ENCODE results near the gene PRRX1.
A peak's percentile ranks its signal among the peaks of the same experiment; 100 is the strongest.

The PRRX1 gene

DNA sequence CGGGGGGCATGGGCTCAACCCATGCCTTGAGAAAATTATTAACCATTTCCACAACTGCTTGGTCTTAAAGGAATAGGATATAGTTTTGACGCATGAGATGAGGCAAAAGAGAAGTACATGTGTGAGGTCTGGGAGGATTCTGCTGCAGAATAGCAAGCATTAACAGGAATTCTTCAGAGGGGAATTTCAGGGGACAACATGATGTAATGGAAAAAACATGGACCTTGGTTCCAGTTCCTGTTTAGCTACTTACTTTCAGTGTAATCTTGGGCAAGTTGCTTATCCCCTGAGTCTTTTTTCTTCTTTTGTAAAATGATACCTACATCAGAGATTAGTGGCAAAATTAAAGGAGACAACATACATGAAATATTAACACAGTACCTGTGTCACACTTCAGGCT is 85.6 kb downstream of the PRRX1 start:
- TF ChIP-seq OSR1 (CRISPR knock-in tag; IDR thresholded peaks at IDR 0.05) (no peak), CSRNP3 (CRISPR knock-in tag; IDR thresholded peaks at IDR 0.05) (no peak), ZFP3 (CRISPR knock-in tag; IDR thresholded peaks at IDR 0.05) (no peak), ZNF8 (CRISPR knock-in tag; IDR thresholded peaks at IDR 0.05) (no peak), TOX (CRISPR knock-in tag; IDR thresholded peaks at IDR 0.05; ENCODE audit: borderline replicate concordance) (no peak), ESRRG (CRISPR knock-in tag; IDR thresholded peaks at IDR 0.05) (no peak), PPARA (CRISPR knock-in tag; IDR thresholded peaks at IDR 0.05; ENCODE audit: borderline replicate concordance) (no peak), GLIS3 (CRISPR knock-in tag; IDR thresholded peaks at IDR 0.05) (no peak), ZNF70 (CRISPR knock-in tag; IDR thresholded peaks at IDR 0.05) (no peak), ZC3H10 (CRISPR knock-in tag; IDR thresholded peaks at IDR 0.05) (no peak), RARB (CRISPR knock-in tag; IDR thresholded peaks at IDR 0.05) (no peak), ARNTL (CRISPR knock-in tag; IDR thresholded peaks at IDR 0.05; ENCODE audit: borderline replicate concordance, low read depth) (no peak), BACH2 (CRISPR knock-in tag; IDR thresholded peaks at IDR 0.05; ENCODE audit: borderline replicate concordance) (no peak), ISL1 (CRISPR knock-in tag; IDR thresholded peaks at IDR 0.05) (no peak)
- TF ChIP-seq, protein P1, sequence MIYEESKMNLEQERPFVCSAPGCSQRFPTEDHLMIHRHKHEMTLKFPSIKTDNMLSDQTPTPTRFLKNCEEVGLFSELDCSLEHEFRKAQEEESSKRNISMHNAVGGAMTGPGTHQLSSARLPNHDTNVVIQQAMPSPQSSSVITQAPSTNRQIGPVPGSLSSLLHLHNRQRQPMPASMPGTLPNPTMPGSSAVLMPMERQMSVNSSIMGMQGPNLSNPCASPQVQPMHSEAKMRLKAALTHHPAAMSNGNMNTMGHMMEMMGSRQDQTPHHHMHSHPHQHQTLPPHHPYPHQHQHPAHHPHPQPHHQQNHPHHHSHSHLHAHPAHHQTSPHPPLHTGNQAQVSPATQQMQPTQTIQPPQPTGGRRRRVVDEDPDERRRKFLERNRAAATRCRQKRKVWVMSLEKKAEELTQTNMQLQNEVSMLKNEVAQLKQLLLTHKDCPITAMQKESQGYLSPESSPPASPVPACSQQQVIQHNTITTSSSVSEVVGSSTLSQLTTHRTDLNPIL (CRISPR knock-in tag; IDR thresholded peaks at IDR 0.05; ENCODE audit: low read depth) = no peak
- TF ChIP-seq, protein P2, sequence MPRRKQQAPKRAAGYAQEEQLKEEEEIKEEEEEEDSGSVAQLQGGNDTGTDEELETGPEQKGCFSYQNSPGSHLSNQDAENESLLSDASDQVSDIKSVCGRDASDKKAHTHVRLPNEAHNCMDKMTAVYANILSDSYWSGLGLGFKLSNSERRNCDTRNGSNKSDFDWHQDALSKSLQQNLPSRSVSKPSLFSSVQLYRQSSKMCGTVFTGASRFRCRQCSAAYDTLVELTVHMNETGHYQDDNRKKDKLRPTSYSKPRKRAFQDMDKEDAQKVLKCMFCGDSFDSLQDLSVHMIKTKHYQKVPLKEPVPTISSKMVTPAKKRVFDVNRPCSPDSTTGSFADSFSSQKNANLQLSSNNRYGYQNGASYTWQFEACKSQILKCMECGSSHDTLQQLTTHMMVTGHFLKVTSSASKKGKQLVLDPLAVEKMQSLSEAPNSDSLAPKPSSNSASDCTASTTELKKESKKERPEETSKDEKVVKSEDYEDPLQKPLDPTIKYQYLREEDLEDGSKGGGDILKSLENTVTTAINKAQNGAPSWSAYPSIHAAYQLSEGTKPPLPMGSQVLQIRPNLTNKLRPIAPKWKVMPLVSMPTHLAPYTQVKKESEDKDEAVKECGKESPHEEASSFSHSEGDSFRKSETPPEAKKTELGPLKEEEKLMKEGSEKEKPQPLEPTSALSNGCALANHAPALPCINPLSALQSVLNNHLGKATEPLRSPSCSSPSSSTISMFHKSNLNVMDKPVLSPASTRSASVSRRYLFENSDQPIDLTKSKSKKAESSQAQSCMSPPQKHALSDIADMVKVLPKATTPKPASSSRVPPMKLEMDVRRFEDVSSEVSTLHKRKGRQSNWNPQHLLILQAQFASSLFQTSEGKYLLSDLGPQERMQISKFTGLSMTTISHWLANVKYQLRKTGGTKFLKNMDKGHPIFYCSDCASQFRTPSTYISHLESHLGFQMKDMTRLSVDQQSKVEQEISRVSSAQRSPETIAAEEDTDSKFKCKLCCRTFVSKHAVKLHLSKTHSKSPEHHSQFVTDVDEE (CRISPR knock-in tag; IDR thresholded peaks at IDR 0.05) = no peak
- TF ChIP-seq, protein P3, sequence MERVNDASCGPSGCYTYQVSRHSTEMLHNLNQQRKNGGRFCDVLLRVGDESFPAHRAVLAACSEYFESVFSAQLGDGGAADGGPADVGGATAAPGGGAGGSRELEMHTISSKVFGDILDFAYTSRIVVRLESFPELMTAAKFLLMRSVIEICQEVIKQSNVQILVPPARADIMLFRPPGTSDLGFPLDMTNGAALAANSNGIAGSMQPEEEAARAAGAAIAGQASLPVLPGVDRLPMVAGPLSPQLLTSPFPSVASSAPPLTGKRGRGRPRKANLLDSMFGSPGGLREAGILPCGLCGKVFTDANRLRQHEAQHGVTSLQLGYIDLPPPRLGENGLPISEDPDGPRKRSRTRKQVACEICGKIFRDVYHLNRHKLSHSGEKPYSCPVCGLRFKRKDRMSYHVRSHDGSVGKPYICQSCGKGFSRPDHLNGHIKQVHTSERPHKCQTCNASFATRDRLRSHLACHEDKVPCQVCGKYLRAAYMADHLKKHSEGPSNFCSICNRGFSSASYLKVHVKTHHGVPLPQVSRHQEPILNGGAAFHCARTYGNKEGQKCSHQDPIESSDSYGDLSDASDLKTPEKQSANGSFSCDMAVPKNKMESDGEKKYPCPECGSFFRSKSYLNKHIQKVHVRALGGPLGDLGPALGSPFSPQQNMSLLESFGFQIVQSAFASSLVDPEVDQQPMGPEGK (CRISPR knock-in tag; IDR thresholded peaks at IDR 0.05; ENCODE audit: borderline replicate concordance) = no peak
- peak; percentile 16; the same call in 2 of the 3 replicates for ATAC-seq

- peak; percentile 50 for ATAC-seq
- TF ChIP-seq ZNF565 (CRISPR knock-in tag; conservative IDR thresholded peaks at IDR 0.05; ENCODE audit: low read depth) (no peak), OSR1 (CRISPR knock-in tag; IDR thresholded peaks at IDR 0.05) (no peak), BACH2 (CRISPR knock-in tag; IDR thresholded peaks at IDR 0.05; ENCODE audit: borderline replicate concordance) (no peak)
- TF ChIP-seq, protein P4, sequence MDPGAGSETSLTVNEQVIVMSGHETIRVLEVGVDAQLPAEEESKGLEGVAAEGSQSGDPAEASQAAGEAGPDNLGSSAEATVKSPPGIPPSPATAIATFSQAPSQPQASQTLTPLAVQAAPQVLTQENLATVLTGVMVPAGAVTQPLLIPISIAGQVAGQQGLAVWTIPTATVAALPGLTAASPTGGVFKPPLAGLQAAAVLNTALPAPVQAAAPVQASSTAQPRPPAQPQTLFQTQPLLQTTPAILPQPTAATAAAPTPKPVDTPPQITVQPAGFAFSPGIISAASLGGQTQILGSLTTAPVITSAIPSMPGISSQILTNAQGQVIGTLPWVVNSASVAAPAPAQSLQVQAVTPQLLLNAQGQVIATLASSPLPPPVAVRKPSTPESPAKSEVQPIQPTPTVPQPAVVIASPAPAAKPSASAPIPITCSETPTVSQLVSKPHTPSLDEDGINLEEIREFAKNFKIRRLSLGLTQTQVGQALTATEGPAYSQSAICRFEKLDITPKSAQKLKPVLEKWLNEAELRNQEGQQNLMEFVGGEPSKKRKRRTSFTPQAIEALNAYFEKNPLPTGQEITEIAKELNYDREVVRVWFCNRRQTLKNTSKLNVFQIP (CRISPR knock-in tag; IDR thresholded peaks at IDR 0.05; ENCODE audit: borderline replicate concordance, low read depth) = no peak
These were observed 86.0 kb downstream of the PRRX1 start for GRCh38 chr1:170749959-170750358.

DNA sequence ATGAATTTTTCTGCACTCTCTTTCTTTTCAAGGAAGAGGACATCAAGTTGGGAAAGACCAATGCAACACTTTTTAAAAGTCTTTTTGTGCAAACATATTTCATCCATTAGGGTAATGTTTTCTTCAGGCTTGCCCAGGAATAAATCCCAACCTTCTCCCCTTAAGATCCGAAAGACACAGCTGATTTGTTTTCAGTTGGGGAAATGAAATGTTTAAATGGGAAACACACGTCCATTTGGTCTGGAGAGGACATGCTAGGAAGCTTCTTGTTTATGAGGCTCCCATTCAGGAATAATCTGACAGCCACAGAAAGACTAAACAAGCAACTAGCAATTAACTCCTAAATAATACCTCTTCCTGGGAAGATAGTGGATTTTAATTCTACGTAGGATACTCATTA is 91.9 kb downstream of the PRRX1 start:
- no peak for ATAC-seq
- TF ChIP-seq CSDC2 (CRISPR knock-in tag; IDR thresholded peaks at IDR 0.05) (no peak), GLIS3 (CRISPR knock-in tag; IDR thresholded peaks at IDR 0.05) (no peak), SNAI2 (CRISPR knock-in tag; IDR thresholded peaks at IDR 0.05) (no peak), ISL1 (CRISPR knock-in tag; IDR thresholded peaks at IDR 0.05) (no peak), ZC3H10 (CRISPR knock-in tag; IDR thresholded peaks at IDR 0.05) (no peak), ARNTL (CRISPR knock-in tag; IDR thresholded peaks at IDR 0.05; ENCODE audit: borderline replicate concordance, low read depth) (no peak), ZFP3 (CRISPR knock-in tag; IDR thresholded peaks at IDR 0.05) (no peak), ZNF70 (CRISPR knock-in tag; IDR thresholded peaks at IDR 0.05) (no peak), TOX (CRISPR knock-in tag; IDR thresholded peaks at IDR 0.05; ENCODE audit: borderline replicate concordance) (no peak), TCF4 (CRISPR knock-in tag; IDR thresholded peaks at IDR 0.05; ENCODE audit: borderline replicate concordance) (no peak)
- TF ChIP-seq, protein P2 (CRISPR knock-in tag; IDR thresholded peaks at IDR 0.05) = no peak
- TF ChIP-seq, protein P4 (CRISPR knock-in tag; IDR thresholded peaks at IDR 0.05; ENCODE audit: borderline replicate concordance, low read depth) = no peak
- TF ChIP-seq, protein P1 (CRISPR knock-in tag; IDR thresholded peaks at IDR 0.05; ENCODE audit: low read depth) = no peak
